Astrocyte of the spinal cord (primary cell): ENCODE results near the gene HTR6.

Source experiments
- DNase-seq: peaks from one replicate; pipeline ENCODE4 v3.0.0; 2011; ENCODE audit warnings: low read depth, low spot score
- H3K4me3 ChIP-seq: 2 replicates; pipeline ENCODE4 v1.5.1; 2011; ENCODE audit warnings: low read depth, mild to moderate bottlenecking, low read length, moderate library complexity
- CTCF ChIP-seq: IDR thresholded peaks from 2 replicates; pipeline ENCODE4 v1.5.1; 2012; ENCODE audit warnings: low read depth, mild to moderate bottlenecking, low read length, inconsistent platforms
- in situ Hi-C: cut with HindIII; loops from 2 replicates; pipeline ENCODE4 v1.10.0; 2017; ENCODE audit warnings: low sequenced_read_pairs

The HTR6 gene

GRCh38 chr1:19717467-19717866 is 52.8 kb downstream of the HTR6 start:
- in situ Hi-C loops, result no loop called here
- no peak for DNase-seq
- TF ChIP-seq CTCF, result no peak
- H3K4me3 ChIP-seq, result no peak overlapping the region

GRCh38 chr1:19720174-19720573 is 55.5 kb downstream of the HTR6 start:
- H3K4me3 ChIP-seq, result no peak overlapping the region
- in situ Hi-C loops, result no loop called here
- TF ChIP-seq CTCF, result no peak
- DNase-seq, result no peak

DNA sequence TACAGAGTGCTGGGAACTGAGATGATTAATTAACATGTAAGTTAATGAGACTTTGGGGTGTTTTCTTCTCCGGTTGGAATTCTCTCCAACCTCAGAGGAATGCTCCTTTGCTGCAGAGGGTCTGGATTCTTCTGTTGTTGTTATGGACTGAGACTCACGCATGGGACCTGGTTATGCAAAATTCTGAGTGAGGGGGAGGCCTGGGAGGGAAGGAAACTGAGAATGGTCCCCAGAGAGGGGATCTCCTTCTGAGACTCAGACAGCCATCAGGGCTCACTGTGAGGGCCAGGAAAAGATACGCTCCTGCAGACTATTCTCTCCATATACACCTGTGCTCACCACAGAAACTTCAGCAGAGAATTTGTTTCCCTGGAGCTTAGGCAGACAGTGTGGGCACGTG is 56.3 kb downstream of the HTR6 start:
- H3K4me3 ChIP-seq, result no peak overlapping the region
- in situ Hi-C loops, result no loop called here
- TF ChIP-seq CTCF, result no peak
- no peak for DNase-seq

DNA sequence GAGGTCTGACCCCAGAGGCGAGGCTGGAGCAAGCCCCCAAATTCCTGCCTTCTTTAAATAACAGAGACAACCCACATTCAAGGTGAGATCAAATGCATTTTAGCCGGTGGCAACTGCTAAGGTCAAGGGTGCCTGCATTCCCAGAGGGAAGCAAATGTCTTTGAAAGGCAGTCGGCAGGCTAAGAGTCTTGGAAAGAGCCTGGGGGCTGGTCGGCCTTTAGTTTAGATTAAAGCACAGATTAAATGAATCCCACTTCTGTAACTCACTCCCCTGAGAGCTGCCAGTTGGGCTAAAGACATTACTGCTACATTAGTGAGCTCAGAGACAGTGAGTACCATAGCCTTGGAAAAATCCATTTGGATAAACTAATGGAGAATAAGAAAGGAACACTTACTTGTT is 59.2 kb downstream of the HTR6 start:
- H3K4me3 ChIP-seq, result no peak overlapping the region
- TF ChIP-seq CTCF, result no peak
- in situ Hi-C loops, result no loop called here
- no peak for DNase-seq

DNA sequence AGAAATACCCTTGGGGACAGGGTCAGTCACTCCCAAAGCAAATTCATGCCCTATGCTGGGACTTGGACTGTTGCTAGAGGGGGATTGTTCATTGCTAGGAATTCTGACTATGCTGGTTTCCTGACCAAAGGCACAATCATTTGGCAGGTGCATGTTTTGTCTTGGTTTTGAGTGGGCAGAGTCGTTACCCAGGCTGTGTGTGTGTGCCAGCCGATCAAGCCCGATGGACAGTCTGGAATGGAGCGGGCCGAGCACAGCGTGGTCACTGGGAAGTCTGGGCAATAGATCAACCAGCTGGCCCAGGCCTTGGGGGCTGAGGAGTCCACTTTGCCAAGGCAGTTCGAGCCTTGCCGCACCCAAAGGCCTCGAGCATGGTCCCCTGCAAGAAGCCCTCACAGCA is 60.9 kb downstream of the HTR6 start:
- no peak for DNase-seq
- in situ Hi-C loops, result no loop called here
- no peak for TF ChIP-seq CTCF
- H3K4me3 ChIP-seq, result no peak overlapping the region

DNA sequence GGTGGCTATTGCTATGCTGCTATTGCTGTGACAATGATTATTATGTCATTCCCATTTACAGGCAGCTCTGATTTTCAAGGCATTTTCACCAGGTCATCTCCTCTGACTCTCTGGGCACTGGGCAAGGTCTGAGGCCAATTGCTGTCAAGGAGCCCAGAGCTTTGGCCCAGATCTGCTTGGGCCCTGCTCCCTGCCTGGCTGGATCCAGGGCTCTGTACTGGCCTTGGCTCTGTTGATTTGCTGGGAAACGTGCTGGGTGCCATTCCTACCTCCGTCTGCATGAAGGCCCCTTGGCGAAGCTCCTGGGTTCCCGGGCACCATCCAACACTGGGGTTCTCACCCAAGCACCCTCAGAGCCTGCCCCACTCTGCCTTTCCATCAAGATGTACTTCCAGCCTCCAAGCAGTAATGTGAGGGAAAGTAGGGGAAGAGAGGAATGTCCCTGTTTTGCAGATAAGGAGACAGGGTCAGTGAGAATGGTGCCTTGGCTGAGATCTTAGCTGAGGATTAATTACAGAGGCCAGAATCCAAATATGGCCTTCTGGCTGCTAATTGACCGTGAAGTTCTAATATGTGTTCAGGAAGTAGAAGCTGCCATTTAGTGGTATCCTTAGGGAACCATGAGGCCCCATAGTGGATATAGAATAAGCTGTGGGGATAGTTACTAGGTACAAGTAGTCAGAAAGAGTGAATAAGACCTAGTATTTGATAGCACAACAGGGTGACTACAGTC is 63.9 kb downstream of the HTR6 start:
- H3K4me3 ChIP-seq, result no peak overlapping the region
- in situ Hi-C loops, result no loop called here
- TF ChIP-seq CTCF, result no peak
- no peak for DNase-seq
